ENCODE data around the gene RAB4A. TPM values are rescaled to one million over a fixed set of nuclear protein-coding genes. Genes with fewer than 3 reads are reported as not detected.

The RAB4A gene
- total RNA-seq, 4 donors from 2014 or later = 37.1 to 78.4 (median 49.3) TPM

DNA sequence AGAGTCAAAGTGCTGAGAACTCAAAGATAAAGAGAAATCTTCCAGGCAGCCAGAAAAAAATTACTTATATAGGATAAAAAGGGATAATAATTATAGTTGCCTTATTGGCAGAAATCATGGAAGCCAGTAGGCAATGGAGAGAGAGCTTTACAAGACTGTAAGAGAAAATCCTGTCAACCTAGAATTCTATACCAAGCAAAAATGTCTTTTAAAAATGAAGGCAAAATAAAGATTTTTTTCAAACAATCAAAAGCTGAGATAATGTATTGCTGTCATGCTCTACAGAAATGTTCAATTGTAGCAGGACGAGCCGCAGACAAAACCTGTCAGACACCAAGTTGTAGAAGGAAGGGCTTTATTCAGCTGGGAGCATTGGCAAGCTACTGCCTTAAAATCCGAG is 26.8 kb upstream of the RAB4A start:
- Histone ChIP-seq H3K9me3 (no peaks in the 10 kb centered on the region), H3K4me1 (peaks cover 7% of the 10 kb centered on the region), H3K4me3 (no peak overlapping the region), H3K27me3 (no peaks in the 10 kb centered on the region), H3K36me3 (no peaks in the 10 kb centered on the region), H3K27ac (no peak overlapping the region)
- WGBS = 91% methylated on average over 3 of the region's 3 CpGs
- TF ChIP-seq POLR2AphosphoS5 (IDR thresholded peaks at IDR 0.05) (no peak), POLR2A (IDR thresholded peaks at IDR 0.05) (no peak), EP300 (IDR thresholded peaks at IDR 0.05) (no peak)
- TF ChIP-seq, protein P1, sequence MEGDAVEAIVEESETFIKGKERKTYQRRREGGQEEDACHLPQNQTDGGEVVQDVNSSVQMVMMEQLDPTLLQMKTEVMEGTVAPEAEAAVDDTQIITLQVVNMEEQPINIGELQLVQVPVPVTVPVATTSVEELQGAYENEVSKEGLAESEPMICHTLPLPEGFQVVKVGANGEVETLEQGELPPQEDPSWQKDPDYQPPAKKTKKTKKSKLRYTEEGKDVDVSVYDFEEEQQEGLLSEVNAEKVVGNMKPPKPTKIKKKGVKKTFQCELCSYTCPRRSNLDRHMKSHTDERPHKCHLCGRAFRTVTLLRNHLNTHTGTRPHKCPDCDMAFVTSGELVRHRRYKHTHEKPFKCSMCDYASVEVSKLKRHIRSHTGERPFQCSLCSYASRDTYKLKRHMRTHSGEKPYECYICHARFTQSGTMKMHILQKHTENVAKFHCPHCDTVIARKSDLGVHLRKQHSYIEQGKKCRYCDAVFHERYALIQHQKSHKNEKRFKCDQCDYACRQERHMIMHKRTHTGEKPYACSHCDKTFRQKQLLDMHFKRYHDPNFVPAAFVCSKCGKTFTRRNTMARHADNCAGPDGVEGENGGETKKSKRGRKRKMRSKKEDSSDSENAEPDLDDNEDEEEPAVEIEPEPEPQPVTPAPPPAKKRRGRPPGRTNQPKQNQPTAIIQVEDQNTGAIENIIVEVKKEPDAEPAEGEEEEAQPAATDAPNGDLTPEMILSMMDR (IDR thresholded peaks at IDR 0.05) = no peak
- DNase-seq (ENCODE audit: low spot score in 2 of 2) = no peak

DNA sequence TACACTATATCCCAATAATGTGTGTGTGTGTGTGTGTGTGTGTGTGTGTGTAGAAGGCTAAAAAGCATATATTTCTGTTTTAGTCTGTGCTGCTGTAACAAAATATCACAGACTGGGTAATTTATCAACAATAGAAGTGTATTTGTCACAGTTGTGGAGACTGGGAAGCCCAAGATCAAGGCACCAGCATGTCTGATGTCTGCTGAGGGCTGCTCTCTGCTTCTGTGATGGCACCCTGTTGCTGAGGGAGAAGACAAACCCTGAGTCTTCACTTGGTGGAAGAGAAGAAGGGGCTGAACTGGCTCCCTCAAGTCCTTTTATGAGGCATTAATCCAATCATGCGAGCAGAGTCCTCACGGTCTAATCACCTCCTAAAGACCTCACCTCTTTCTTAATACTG is 23.0 kb upstream of the RAB4A start:
- Histone ChIP-seq H3K27me3 (no peaks in the 10 kb centered on the region), H3K9me3 (no peaks in the 10 kb centered on the region), H3K4me3 (no peak overlapping the region), H3K27ac (no peak overlapping the region), H3K36me3 (no peaks in the 10 kb centered on the region), H3K4me1 (peaks cover 8% of the 10 kb centered on the region)
- TF ChIP-seq EP300 (IDR thresholded peaks at IDR 0.05) (no peak), POLR2AphosphoS5 (IDR thresholded peaks at IDR 0.05) (no peak), POLR2A (IDR thresholded peaks at IDR 0.05) (no peak)
- TF ChIP-seq, protein P1 (IDR thresholded peaks at IDR 0.05) = no peak
- DNase-seq (ENCODE audit: low spot score in 2 of 2) = no peak
- 100% methylated on average over 2 of the region's 2 CpGs for WGBS

DNA sequence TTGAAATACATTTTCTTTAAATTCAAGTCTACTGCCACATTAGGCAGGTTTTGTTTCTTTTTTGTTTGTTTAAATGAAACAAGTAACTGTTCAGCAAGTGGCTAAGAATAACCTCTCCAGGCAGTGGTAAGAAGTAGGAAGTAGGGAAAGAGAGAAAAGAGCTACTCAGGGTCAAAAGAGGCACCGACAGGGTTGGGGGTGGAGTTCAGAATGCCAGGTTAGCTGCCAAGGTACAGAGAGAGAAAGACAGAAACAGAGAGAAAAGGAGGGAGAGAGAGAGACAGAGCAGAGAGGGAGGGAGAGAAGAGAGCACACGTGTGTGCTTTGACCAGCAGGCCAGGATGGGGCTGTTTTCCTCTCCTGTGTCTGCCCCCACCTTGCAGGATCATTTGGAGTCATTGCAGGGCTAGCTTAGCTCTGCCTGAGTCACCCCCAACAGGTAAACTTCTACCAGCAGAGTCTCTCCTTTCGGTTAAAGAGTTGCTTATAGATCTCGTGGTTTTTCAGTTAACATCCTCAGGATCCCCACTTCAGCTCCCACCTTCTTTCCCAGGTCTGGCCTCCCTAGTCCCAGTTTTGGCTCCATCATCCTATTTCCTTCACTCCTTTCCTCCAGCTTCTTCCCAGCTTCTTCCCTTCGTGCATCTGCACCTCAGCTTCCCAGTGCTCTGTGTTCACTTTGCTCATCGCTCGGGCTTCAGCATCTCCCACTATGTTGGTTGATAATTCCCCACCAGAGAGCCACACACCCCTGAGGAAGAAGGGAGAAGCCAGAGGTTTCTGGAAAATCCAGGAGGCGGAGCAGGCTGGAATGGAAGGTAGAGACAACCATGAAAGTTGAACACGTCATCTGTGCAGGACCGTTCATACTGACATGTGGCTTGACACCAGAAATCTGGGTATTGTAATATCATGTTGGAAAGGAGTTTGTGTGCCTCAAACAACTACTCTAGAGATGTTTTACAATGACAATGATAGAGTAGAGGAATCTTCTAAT is 21.8 kb upstream of the RAB4A start:
- H3K36me3 ChIP-seq = no peaks in the 10 kb centered on the region
- H3K27me3 ChIP-seq = no peaks in the 10 kb centered on the region
- H3K4me3 ChIP-seq = no peak overlapping the region
- H3K27ac ChIP-seq = no peak overlapping the region
- 60% methylated on average over 10 of the region's 10 CpGs for WGBS
- TF ChIP-seq POLR2A (IDR thresholded peaks at IDR 0.05) = no peak
- H3K4me1 ChIP-seq = peaks cover 12% of the 10 kb centered on the region
- no peaks in the 10 kb centered on the region for H3K9me3 ChIP-seq
- no peak for DNase-seq (ENCODE audit: low spot score in 2 of 2)

DNA sequence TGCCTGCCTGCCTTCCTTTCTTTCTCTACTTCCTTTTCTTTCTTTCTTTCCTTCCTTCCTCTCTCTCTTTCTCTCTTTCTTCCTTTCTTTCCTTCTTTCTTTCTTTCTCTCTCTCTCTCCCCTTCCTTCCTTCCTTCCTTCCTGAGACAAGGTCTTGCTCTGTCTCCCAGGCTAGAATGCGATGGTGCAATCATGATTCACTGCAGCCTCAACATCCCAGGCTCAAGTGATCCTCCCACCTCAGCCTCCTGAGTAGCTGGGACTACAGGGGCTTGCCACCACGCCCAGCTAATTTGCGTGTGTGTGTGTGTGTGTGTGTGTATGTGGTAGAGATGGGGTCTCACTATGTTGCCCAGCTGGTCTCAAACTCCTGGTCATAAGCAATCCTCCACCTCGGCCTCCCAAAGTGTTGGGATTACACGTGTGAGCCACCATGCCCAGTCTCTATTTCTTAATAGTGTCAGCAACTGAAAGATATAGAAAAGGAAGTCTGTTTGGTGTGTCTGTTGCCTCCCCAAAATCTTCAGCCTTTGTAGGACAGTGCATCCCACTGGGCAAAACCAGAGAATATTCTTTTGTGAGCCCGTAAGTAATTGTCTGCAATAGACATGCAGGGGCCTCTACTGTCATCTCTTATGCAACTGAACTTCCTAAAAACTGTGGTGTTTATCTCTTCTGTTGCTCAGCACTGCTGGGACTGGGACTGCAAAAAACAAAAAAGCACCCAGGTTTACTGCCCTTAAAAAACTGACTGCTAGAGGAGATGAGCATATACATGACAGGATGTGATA is 20.9 kb upstream of the RAB4A start:
- H3K4me1 ChIP-seq = peaks cover 12% of the 10 kb centered on the region
- 92% methylated on average over 6 of the region's 6 CpGs for WGBS
- no peak overlapping the region for H3K27ac ChIP-seq
- H3K27me3 ChIP-seq = no peaks in the 10 kb centered on the region
- no peaks in the 10 kb centered on the region for H3K9me3 ChIP-seq
- DNase-seq (ENCODE audit: low spot score in 2 of 2) = no peak
- no peaks in the 10 kb centered on the region for H3K36me3 ChIP-seq
- TF ChIP-seq, protein P1 (IDR thresholded peaks at IDR 0.05) = no peak
- TF ChIP-seq POLR2AphosphoS5 (IDR thresholded peaks at IDR 0.05) (no peak), EP300 (IDR thresholded peaks at IDR 0.05) (no peak), POLR2A (IDR thresholded peaks at IDR 0.05) (no peak)
- H3K4me3 ChIP-seq = no peak overlapping the region

DNA sequence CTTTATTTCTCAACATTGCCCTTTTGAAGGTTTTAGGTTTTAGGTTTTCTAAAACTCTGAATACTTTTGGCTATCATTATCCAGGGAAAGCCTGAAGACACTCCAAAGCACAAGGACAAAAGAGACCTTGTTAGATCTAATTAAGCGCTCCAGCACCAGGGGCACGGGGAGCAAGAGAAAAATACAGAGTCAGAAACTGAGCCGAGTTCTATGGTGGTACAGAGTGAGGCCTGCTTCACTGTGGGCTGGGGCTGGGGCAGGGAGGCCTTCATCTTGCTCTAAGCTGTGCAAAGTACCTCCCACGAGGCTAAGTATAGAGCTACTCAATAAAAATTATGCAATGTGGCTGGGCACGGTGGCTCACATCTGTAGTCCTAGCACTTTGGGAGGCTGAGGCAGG is 19.7 kb upstream of the RAB4A start:
- Histone ChIP-seq H3K9me3 (no peaks in the 10 kb centered on the region), H3K4me3 (no peak overlapping the region), H3K36me3 (no peaks in the 10 kb centered on the region), H3K4me1 (peaks cover 12% of the 10 kb centered on the region), H3K27ac (no peak overlapping the region), H3K27me3 (no peaks in the 10 kb centered on the region)
- no peak for DNase-seq (ENCODE audit: low spot score in 2 of 2)
- 75% methylated on average over 5 of the region's 5 CpGs for WGBS
- TF ChIP-seq POLR2A (IDR thresholded peaks at IDR 0.05) (no peak), POLR2AphosphoS5 (IDR thresholded peaks at IDR 0.05) (no peak), EP300 (IDR thresholded peaks at IDR 0.05) (no peak)
- TF ChIP-seq, protein P1 (IDR thresholded peaks at IDR 0.05) = no peak
